ENCODE results near the gene CEP164.

CEP164 gene

DNA sequence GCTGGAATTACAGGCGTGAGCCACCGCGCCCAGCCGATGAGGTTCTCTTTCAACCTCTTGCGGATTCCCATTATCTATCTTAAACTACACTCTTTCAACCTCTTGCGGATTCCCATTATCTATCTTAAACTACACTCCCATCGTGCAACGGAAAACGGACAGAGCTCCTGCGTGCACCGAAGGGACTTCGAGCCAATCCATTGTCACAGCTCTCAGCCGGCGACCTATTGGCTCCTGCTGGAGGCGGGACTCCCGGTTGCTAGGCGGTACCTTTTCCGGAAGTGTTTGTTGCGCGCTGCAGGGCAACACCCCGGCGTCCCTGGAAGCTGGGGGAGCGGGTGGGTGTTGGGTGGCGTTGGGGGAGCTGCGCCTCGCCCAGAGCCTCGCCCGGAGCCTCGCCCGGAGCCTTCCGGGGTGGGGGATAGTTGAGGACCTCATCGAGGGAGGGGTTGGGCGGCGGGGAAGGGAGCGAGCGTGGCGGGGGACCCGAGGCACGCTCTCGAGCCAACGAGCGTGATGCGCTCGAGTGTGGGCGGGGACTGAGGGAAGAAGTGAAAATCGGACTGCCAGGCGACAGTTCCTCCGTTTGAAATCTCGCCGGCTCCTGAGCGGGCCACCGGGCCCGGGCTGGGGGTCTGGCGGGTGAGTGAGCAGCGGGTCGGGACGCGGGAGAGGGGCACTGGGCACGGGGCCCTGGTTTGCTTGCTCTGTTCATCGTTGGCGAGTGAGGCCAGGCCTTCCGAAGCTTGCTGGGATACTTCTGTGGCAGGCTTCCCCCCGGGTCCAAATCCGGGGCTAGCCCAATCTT, at the start of gene CEP164:
CEP164 (plus strand) TSS at position 288 of the 808 bp plus-strand sequence. CDS start 10,733 bp downstream, outside the sequence.
- DNase-seq: peak; percentile 98

DNA sequence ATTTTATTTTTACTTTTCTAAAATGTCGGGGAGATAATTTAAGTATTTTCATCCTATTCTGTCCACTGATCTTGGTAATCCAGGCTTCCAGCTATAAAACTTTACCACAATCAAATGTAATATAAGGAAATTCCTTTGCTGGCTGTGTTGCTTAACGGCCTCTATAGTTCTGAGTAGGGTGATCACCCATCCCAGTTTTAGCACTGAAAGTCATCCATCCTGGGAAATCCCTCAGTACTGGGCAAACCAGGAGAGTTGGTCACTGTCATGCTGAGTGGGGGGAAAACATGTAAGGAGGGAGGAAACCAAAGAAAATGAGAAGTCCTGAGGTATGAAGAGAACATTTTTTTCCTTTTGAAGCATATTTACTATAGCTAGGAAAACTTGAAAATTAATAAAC, 49.3 kb upstream of the CEP164 start:
- no peak for DNase-seq

DNA sequence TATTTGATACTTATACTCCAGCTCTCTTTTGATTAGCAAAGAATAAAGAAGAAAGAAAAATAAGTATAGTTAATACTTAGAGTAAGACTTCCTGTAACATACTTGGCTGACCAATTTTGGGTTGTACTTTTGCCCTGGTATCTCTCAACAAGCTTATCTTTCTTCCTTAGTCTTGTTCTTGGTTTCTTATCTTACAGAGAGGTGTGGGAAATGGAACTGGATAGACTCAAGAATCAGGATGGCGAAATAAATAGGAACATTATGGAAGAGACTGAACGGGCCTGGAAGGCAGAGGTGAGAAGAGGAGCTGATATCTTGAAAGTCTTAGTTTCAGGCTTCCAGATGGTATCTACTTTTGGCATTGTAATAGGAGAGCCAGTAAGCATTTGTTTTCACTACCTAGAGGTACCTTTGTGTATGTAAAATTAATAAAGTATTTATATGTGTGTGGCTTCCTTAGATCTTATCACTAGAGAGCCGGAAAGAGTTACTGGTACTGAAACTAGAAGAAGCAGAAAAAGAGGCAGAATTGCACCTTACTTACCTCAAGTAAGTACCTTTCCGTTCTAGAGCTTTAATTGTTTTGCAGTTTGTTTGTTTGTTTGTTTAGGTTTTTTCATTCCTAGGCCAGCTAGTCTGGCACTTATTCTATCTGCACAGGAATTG, 47.8 kb upstream of the CEP164 start:
- DNase-seq: no peak

GRCh38 chr11:117281159-117281558, 46.5 kb upstream of the CEP164 start:
- DNase-seq: no peak

DNA sequence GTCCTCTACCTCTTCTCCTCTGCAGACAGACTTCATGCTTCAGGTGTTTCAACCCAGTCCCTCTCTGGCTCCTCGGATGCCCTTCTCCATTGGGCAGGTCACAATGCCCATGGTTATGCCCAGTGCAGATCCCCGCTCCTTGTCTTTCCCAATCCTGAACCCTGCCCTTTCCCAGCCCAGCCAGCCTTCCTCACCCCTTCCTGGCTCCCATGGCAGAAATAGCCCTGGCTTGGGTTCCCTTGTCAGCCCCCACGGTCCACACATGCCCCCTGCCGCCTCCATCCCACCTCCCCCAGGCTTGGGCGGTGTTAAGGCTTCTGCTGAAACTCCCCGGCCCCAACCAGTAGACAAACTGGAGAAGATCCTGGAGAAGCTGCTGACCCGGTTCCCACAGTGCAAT, 45.8 kb upstream of the CEP164 start:
- DNase-seq: no peak

- DNase-seq: no peak
Observed at GRCh38 chr11:117282956-117283355, 44.7 kb upstream of the CEP164 start.

GRCh38 chr11:117284053-117284452, 43.6 kb upstream of the CEP164 start:
- no peak for DNase-seq

DNA sequence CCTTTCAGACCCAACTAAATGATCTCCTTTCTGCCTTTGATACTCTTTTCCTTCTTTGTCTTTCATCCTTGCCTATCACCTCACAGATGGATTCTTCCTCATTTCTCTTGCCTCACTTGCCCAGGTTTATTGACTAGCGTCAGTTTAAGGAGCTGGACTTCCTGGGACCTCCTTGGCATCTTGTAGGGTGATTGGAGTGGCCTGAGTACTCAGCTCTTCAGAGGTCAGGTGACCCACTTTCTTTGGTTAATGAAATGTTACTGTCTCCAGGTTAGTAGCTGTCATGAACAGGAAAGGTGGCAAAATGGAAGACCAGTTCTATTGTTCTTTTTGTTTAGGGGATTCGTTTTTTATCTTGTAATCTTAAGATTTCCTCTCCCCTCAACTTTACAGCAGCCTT, 41.1 kb upstream of the CEP164 start:
- DNase-seq: no peak

DNA sequence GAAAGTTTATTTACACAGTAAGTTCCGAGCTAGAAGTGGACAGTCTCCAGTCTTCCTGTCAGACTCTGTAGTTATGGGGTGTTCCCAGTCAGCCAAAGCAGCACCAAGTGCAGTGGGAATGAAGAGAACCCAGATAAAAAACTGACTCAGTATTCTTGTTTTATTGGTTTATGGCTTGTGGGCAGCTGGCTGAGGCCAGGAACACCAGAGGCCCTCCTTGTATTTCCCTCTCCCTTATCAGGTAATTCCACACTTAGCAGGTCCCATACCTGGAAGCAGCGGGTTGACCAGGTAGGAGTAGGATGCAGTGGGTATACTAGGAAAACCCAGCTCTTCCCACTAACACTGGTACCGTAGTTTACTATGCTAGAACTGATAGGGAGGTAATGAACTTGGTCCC, 40.0 kb upstream of the CEP164 start:
- no peak for DNase-seq

- DNase-seq: no peak
Observed at GRCh38 chr11:117289795-117290194, 37.9 kb upstream of the CEP164 start.

DNA sequence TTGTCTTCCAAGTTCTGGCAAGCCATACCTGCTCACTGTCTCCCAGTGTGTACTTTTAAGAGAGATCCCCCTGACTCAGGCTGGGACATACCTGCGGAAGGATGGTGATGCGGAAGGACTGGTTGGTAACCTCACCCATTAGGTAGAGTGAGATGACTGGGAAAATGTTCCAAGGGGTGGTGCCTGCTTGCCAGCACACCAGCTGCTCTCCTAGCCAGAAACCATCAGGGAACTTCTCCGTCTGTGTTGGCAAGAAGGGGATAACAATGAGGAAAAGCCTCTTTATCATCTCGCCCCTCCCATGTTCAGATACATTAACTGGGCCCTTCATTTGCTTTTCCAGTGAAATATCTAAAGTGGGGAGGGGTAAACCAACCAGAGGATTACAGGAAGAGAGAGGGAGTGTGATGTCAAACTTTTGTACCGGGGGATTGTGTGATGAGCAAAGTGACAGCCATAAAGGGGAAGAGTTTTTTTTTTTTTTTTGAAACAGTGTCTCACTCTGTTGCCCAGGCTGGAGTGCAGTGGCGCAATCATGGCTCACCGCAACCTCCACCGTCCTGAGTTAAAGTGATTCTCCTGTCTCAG, 36.8 kb upstream of the CEP164 start, which contains the start of gene BACE1-AS:
BACE1-AS (plus strand) TSS at position 538 of the 588 bp plus-strand sequence.
- DNase-seq: no peak

GRCh38 chr11:117292616-117293015, 35.0 kb upstream of the CEP164 start:
- no peak for DNase-seq

GRCh38 chr11:117295438-117296137, 32.1 kb upstream of the CEP164 start:
- no peak for DNase-seq

- DNase-seq: no peak
Observed at GRCh38 chr11:117296881-117297280, 30.8 kb upstream of the CEP164 start.

DNA sequence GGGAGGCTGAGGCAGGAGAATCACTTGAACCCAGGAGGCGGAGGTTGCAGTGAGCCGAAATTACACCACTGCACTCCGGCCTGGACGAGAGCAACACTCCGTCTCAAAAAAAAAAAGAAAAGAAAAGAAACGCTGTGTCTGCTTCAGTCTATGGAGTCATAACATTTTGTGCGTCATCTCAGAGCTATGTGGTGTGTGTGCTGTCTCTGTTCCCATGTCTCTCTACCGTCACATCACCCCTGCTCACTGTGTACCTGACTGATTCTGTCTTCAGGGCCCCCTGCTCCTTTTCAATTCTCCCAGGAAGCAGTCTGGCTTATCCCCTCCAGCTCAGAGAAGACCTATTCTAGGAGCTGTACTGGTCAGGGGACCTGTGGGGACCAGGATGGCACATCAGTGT, 29.5 kb upstream of the CEP164 start:
- no peak for DNase-seq

DNA sequence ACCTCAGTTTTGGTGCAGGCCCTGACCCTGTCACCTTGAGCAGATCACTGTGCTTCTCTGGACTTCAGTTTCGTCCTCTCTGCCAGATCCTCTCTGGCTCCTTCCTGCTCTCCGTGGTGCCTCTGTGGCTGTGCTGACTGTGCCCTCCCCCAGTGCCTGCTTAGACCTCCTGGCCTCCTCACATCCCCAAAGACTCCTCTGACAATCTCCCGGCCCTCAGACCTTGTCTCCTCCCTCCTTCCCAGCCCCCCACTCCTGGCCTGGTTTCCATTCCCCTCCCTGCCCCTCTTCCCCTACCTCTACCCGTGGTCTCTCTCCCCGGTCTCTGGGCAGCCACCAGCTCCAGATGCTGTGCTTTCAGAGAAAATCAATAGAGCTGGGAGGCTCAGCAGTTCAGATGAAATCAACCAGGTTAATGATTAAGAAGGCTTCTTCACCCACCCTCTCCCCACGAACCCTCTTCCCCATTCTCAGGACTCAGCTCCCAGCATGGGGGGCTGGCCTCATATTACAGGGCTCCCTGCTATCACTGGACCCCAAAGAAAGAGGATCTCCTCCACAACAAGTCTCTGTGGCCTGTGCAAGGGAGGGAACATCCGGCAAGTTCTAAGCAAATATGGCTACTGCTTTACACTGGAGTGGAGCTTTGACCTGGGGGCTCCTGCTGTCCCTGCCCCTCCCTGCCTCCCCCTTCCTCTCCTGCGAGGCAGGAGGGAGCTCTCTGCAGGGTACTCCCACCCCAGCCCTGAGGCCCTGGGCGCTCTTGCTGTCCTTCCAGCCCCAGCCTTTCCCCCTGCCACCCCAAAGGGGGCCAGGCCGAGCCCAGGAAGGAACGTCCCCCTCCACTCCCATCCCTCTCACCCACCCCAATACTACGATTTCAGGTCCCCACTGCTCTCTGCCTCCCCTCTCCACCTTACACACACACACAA, 28.0 kb upstream of the CEP164 start:
- no peak for DNase-seq

GRCh38 chr11:117300283-117300663, 27.4 kb upstream of the CEP164 start:
- DNase-seq: no peak

- DNase-seq: no peak
Observed at GRCh38 chr11:117300773-117301172, 26.9 kb upstream of the CEP164 start.

DNA sequence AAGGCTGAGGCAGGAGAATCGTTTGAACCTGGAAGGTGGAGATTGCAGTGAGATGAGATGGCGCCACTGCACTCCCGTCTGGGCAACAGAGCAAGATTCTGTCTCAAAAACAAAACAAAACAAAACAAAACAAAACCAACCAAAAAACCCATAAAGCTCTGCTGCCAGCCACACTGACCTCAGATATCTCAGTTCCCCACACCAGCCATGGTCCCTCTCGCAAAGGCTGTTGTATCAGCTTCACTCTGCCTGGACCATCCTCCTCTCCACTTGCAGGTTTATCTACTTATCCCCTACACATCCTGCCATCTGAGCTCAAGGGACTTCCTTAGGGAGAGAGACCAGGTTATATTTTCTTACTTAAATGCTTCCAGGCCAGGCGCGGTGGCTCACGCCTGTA, 25.4 kb upstream of the CEP164 start:
- no peak for DNase-seq

- DNase-seq: no peak
Observed at GRCh38 chr11:117303101-117303500, 24.6 kb upstream of the CEP164 start.

DNA sequence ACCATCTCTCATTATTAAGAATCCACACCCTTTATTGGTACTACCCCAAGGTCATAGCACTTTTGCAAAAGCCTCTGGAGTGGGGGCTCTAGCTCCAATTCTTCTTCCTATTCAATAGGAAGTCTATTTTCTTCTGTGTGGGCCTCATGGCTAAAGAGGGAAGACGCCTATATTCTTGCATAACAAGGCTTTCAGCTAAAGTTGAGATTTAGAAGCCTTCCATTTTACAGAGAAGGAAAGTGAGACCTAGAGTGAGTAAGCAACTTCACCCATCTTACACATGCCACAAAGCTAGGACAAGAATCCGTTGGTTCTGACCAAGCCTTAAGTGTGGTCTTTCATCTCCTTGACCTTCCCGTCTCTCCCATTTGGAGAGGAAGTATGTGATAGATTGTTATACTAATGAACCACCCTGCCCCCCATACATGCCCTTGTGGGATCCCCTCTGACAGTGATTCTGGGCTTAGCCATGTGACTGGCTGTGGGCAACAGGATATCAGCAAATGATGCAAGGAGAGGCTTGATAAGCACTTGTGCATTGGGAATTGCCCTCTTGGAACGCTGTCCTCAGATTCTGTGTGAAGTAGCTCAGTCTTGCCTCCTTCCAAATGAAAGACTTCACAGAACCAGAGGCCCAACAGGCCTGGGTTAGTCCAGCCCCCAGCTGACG, 23.9 kb upstream of the CEP164 start:
- DNase-seq: no peak

GRCh38 chr11:117305145-117305544, 22.5 kb upstream of the CEP164 start:
- DNase-seq: no peak
